ENCODE data around the gene COL17A1.

COL17A1 gene

GRCh38 chr10:104032144-104032775, 53.4 kb downstream of the COL17A1 start:
- no peak for DNase-seq (ENCODE audit: low read depth)

- DNase-seq (ENCODE audit: low read depth) = no peak
Observed at GRCh38 chr10:104031631-104032030, 54.0 kb downstream of the COL17A1 start.

- DNase-seq (ENCODE audit: low read depth) = no peak
Observed at GRCh38 chr10:104029521-104029860, 56.2 kb downstream of the COL17A1 start.

- no peak for DNase-seq (ENCODE audit: low read depth)
Observed at GRCh38 chr10:104028823-104029520, 56.7 kb downstream of the COL17A1 start.

GRCh38 chr10:104028146-104028545, 57.5 kb downstream of the COL17A1 start:
- DNase-seq (ENCODE audit: low read depth) = no peak

GRCh38 chr10:104026762-104027161, 58.9 kb downstream of the COL17A1 start:
- no peak for DNase-seq (ENCODE audit: low read depth)

GRCh38 chr10:104025524-104025923, 60.2 kb downstream of the COL17A1 start:
- no peak for DNase-seq (ENCODE audit: low read depth)

GRCh38 chr10:104022026-104022425, 63.7 kb downstream of the COL17A1 start:
- no peak for DNase-seq (ENCODE audit: low read depth)

- no peak for DNase-seq (ENCODE audit: low read depth)
Observed at GRCh38 chr10:104021246-104021645, 64.4 kb downstream of the COL17A1 start.

- DNase-seq (ENCODE audit: low read depth) = no peak
Observed at GRCh38 chr10:104020020-104020419, 65.7 kb downstream of the COL17A1 start.

GRCh38 chr10:104018471-104018870, 67.2 kb downstream of the COL17A1 start:
- no peak for DNase-seq (ENCODE audit: low read depth)

- DNase-seq (ENCODE audit: low read depth) = no peak
Observed at GRCh38 chr10:104016661-104017060, 69.0 kb downstream of the COL17A1 start.

- no peak for DNase-seq (ENCODE audit: low read depth)
Observed at GRCh38 chr10:104014176-104014575, 71.5 kb downstream of the COL17A1 start.

GRCh38 chr10:104013489-104013888, 72.2 kb downstream of the COL17A1 start:
- no peak for DNase-seq (ENCODE audit: low read depth)

GRCh38 chr10:104011904-104012303, 73.8 kb downstream of the COL17A1 start:
- no peak for DNase-seq (ENCODE audit: low read depth)

- no peak for DNase-seq (ENCODE audit: low read depth)
Observed at GRCh38 chr10:104005172-104005863, 80.4 kb downstream of the COL17A1 start.

- DNase-seq (ENCODE audit: low read depth) = no peak
Observed at GRCh38 chr10:104002911-104003310, 82.8 kb downstream of the COL17A1 start.

- no peak for DNase-seq (ENCODE audit: low read depth)
Observed at GRCh38 chr10:103998805-103999204, 86.9 kb downstream of the COL17A1 start.

GRCh38 chr10:103995134-103995533, 90.5 kb downstream of the COL17A1 start:
- DNase-seq (ENCODE audit: low read depth) = no peak

- no peak for DNase-seq (ENCODE audit: low read depth)
Observed at GRCh38 chr10:103991393-103992128, 94.1 kb downstream of the COL17A1 start.

GRCh38 chr10:103990531-103990930, 95.1 kb downstream of the COL17A1 start:
- DNase-seq (ENCODE audit: low read depth) = no peak

- no peak for DNase-seq (ENCODE audit: low read depth)
Observed at GRCh38 chr10:103990121-103990520, 95.6 kb downstream of the COL17A1 start.

- DNase-seq (ENCODE audit: low read depth) = no peak
Observed at GRCh38 chr10:103986360-103986759, 99.3 kb downstream of the COL17A1 start.
